ENCODE data around the gene VANGL1.

DNA sequence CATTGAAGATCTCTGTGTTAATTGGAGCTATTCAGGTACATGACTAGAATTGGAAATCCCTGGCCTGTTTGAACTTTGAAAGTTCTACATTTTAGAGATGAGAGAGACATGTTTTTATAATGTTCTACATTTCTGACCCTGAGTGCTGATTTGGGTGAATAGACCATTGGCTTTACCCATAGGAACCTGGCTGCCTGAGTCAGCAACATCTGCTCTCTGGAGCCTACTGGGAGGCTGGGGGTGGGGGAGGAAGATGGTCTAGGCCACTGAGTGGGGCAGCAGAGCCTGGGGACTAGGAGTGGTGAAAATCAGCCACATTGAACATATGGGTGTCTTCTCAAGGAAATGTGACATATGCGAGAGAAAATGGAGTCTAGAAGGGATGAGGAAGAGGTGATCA is 1.4 kb upstream of the VANGL1 start:
- TF ChIP-seq, protein P1, sequence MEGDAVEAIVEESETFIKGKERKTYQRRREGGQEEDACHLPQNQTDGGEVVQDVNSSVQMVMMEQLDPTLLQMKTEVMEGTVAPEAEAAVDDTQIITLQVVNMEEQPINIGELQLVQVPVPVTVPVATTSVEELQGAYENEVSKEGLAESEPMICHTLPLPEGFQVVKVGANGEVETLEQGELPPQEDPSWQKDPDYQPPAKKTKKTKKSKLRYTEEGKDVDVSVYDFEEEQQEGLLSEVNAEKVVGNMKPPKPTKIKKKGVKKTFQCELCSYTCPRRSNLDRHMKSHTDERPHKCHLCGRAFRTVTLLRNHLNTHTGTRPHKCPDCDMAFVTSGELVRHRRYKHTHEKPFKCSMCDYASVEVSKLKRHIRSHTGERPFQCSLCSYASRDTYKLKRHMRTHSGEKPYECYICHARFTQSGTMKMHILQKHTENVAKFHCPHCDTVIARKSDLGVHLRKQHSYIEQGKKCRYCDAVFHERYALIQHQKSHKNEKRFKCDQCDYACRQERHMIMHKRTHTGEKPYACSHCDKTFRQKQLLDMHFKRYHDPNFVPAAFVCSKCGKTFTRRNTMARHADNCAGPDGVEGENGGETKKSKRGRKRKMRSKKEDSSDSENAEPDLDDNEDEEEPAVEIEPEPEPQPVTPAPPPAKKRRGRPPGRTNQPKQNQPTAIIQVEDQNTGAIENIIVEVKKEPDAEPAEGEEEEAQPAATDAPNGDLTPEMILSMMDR (conservative IDR thresholded peaks at IDR 0.05 in 1 of 2, IDR thresholded peaks at IDR 0.05 in 1 of 2; ENCODE audit: extremely low read depth in 1 of 2, insufficient read depth in 1 of 2, low read depth in 1 of 2, low read length in 2 of 2): no peak
- no peak for TF ChIP-seq EZH2 (IDR thresholded peaks at IDR 0.05; ENCODE audit: borderline replicate concordance, low read length)
